COLO668 (cell line): ENCODE results near the gene NEDD9.

Experiments
- DNase-seq: peaks from one replicate; lab custom pipeline; 2025; ENCODE audit not compliant: unreplicated experiment; lab: John Stamatoyannopoulos, UW

The NEDD9 gene

DNA sequence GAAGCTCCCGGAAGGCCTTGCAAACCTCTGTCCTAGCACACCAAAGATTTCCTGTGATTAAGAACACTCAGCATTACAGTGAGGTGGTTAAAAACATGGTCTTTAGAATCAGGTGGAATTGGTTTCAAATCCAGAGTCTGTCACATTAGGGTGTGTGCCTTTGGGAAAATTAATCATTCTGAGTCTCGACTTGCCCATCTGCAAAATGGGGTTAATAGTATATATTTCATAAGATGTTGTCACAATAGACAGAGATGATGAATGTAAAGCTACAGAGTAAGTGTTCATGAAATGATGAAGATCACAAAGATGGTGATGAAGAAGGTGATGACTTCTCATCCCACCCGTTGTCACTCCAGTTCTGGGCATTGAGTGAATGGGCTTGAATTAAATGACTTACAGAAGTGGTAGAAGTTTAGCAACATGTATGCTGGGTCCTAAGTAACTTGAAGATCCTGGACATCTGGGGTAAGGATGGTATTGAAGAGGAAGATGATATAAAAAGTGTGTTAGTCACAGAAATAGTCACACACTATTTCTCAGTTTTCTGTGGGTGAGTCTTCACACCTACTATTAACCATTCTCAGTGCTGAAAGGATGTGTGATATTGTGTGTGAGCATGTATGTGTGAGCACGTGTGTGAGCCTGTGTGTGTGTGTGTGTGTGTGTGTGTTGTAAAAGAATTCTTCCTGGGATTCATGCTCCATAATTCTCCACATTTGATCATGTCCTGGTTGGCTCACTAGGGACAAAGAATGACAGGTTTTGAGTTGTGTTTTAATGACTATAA lies 28.0 kb upstream of the NEDD9 start:
- no peak for DNase-seq

DNA sequence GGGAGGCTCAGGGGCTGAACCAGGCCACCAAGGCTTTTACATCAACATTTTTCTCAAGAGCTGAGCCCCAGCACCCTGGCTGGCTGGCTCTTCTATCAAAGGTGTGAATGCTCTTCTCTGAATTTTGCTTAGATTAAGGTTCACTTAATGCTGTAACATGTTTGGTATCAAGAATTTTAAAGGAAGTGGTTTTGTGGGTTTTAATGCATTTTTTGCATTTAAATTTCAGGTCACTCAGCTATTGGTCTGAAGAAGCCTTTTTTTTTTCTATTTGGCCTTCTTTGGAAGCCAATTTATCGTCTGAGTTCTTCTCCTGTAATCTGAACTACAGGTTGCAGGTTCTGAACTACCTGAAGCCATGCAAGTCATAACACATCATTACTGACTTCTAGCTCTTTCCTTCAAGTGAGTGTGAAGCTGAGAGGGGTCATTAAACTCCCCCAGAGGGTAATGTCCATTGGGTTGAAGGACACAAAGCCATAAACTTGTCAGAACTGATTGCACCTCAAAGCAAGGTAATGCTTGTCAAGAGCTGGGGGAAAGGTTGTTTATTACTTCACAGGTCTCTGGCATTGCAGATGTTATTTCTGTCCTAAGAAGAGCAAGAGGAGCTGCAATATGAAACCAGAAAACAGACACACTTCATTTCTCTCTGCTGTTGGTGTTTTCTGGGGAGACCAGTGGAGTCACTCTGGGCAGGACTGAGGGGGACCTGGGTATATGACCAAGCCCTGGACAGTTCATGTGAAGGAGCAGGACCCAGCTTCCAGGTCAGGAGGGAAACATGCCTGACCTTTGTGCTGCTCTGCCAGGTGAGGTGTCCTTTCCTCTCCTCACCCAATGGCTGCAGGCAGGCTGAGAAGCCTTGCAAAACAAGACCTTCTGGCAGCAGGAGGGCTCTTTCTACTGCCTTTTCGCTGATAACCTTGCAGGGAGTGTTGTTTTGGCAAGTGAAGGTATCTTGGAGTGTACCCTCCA lies 26.1 kb upstream of the NEDD9 start:
- DNase-seq, result no peak

DNA sequence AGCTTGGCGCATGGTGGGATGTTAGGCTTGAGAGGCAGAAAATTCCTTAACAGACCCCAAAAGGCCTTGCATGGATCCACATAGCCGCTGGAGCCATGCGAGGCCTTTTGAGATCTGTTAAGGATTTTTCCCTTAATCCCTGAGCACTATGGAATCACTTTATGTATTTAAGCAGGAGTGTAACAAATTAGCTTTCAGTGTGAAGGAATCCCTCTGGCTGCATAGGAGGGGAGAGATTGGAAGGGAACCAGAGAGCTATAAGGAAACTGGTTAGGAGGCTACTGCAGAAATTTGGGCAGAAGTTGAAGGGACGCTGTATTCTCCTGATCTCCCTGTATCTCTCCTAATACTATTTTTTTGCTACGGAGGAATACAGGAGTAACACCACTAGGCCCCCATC lies 23.1 kb upstream of the NEDD9 start:
- DNase-seq, result no peak

DNA sequence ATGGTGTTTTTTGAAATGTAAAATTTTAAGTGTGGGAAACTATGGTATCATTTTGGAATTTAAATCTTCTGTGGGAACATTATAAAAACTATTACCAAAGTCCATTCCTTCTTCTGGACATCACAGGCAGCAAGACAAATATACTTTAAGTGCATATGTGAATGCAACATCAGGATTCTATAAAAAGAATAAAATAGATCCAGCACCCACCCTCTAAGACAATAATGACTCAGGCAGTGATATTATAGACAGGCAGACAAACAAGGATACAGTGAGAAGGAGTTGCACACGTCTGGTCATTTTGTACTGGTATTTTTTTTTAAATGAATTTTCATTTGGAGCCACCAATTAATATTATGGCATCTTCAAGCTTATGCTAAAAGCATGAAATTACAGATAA lies 21.1 kb upstream of the NEDD9 start:
- no peak for DNase-seq

DNA sequence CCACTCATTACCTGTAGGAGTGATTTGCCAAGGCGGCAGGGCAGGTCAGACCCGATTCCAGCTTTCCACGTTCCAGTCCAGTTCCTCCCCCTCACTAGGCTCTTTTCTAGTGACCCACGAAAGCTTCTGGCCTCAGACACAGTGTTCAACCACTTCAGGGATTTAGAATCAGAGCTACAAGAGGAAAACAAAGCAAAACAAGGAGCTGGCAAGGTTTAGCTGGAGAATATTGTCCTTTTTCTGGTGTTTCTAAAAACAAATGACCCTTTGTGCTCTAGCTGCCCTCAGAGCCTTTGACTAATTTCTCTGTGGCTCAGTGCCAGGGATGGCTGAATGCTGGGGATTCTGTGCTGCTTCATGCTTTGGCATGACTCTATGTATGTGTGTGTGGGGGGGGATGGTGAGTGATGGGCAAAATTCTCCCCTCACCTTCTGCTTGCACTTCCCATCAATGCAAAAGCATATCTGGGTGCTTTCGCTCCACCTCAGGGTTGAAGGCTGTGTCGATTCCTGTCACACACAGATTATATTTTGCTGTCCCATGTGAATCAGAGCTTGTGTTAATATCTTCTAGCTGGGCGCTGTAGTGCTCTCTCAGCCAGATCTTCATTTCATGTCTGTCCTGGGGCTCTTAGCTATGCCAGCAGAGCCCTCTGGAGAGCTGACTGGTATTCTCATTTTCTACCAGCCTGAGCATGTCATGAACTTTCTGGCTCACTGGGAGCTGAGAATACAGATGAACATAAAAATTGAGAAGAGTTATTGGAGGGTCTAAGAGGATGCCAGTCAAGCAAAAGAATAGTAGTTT lies 19.3 kb upstream of the NEDD9 start:
- no peak for DNase-seq

DNA sequence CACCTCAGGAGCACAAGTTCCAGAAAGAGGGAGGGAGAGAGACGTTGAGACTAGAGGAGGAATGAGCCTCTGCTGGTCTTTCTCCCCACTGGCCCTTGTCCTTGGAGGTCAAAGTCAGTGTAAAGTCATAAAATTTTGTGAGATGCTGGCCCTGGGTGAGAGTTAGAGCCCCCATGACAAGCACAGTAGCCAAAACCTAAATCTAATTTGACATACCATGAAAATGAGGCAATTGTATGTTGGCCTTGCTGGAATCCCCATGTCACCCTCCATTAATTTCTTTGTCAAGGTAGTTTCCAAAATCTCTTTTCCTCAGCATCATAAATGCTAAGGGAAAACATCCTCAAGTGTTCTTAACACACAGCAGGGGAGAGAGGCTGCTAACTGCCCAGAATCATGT lies 17.6 kb upstream of the NEDD9 start:
- DNase-seq, result no peak

DNA sequence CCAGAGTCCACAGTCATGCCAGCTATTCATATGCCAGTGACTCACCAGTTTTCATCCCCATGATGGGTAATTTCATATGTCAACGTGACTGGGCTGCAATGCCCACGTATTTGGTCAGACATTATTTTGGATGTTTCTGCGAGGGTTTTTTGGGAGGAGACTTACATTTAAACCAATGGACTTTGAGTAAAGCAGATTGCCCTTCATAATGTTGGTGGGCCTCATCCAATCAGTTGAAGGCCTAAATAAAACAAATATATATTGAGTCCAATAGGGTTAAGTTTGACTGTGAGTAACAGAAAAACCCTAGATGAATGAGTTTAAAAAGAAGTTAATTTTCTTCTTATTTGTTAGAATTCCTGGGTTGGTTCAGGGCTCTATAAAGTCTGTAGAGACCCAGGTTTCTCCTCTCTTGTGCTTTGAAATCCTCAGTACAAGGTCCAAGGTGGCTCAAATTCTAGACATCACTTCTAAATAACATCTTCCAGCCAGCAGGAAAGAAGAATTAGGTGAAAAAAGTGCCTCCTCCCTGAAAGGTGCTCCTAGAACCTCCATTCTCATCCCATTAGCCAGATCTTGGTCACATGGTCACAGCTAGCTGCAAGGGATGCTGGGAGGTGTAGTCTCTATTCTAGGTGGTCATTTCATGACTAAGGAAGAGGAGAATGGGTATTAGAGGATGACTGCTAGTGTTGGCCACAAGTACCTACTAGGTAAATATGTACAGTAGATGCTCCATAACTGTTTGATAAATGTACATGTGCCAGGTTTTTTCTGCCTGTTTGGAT lies 16.7 kb upstream of the NEDD9 start:
- no peak for DNase-seq

DNA sequence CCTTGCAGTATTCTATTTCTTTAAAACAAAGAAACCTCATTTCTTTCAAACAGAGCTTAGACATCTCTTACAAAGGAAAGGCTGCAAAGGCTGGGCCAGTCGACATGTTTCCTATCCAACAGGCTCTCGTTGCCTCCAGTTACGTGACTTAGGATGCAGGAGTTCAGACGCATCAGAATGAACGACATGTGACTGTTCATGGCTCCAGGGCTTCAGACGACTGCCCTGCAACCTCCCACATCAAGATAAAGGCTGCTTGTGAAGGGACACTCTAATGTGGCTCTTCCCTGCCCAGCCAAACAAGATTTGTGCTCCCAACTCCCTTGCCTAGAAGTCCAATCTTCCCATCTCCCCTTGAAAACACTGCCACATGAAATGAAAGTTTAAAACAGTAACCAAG lies 14.3 kb upstream of the NEDD9 start:
- no peak for DNase-seq

DNA sequence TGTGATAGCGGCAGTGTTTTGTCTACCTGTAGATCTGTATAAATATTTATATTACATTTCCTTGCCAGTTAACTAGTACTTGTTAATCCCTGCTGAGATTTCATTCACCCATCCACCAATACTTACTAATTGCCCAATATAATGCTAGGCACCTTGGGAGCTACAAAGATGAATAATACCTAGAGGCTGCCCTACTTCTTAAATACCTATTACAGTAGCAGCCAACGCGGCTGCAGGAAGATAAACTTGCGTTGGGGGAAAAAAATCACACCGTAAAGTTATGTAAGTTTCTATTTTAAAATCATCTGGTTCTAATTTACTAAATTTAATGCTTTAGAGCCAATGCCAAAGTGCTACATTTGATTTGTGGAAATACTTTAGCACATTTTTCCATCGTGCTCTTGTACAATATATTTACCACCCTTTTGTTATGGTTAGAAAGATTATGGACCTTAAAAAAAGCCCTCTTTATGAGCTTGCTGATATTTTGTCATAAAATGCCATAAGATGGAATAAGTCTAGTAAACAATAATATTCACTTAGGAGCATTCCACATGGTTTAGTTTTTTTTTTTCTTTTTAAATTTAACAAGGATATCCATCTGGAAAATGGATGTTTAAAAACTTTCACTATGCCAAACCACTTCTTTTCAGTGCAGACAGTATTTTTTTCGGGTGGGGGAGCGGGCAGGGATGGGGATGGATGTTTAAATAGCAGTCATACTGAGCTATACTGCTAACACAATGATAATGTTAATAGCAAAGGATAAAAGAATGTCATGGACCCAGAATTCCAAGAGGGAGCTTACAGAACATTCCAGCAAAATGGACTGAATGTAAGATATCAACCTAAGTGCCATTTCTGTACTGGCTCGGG lies 13.2 kb upstream of the NEDD9 start:
- DNase-seq, result no peak

DNA sequence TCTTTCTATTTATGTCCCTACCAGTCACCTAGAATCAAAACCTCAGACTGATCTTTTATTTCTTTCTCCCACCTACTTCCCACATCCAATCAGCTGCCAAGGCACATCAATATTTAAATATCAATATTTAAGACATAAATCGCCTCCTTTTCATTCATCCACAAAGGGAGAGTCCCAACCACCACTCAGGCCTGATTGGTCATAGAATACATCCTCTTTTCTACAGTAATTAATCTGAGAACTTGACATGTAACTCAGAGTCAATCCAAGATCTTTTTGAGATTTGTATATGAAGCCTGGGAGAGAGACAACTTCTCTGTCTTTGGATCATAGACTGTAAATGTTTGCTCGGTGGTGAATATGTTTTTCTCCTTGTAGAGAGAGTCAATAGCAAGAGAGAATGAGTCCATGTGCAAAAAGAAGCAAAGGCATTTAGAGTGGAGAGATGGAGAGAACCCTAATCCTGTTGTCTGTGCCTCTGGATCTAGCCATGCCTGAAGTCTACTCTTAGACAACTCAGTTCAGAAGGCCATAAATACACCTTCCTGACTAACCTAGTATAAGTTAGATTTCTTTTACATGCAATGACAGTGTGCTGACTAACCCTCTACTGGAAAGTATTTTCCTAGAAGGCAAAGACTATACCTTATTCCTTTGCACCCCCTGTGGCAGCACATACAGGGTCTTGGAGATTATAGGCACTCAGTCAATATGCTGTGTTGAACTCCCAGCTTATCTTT lies 12.1 kb upstream of the NEDD9 start:
- DNase-seq, result no peak

DNA sequence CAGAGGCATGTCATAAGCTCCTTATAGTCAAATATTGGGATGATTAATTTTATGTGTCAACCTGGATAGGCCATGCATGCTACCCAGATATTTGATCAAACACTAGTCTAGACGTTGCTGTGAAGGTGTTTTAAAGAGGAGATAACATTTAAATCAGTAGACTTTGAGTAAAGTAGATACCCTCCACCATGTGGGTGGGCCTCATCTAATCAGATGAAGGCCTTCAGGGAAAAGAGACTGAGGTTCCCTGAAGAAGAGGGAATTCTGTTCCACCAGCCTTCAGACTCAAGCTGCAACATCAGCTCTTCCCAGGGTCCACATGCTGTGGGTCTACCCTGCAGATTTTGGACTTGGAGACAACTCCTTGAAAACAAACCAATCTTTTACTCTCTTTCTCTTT lies 11.4 kb upstream of the NEDD9 start:
- no peak for DNase-seq

DNA sequence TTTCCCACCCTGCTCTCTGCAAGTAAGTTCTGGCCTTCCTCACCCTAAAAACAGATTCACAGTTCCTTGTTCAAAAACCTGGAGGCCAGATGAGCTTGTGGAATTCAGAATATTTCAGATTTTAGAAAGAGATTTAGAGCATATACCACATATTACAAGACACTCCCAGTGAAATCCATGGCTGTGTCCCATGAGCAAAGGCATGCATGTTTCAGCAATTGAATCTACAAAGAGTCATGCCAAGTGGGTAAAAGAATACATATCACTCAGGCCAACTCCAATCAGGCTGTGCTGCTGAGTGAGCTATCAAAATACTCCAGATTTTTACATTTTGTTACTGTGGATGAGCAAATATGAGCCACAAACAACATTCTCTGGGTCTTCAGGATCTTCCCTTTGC lies 10.2 kb upstream of the NEDD9 start:
- DNase-seq, result no peak

DNA sequence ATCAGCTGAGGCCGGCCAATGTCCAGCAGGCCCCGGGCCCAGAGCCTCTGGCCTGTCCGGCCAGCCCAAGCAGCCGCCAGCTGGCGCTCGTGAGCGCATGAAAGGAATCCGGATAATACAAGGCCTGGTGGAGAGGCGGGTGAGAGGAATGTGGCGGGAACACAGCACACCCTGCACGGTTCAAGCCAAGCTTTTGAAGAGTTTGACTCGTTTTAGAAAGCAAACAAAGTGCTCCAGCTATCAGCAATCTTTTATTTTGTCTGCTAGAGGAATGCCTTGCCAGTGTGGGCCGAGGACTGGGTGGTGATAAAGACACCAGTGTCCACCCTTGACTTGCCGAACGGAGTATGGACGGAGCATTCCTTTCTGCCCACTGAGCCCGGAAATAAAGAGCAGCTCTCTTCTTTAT lies 9.3 kb upstream of the NEDD9 start:
- no peak for DNase-seq

DNA sequence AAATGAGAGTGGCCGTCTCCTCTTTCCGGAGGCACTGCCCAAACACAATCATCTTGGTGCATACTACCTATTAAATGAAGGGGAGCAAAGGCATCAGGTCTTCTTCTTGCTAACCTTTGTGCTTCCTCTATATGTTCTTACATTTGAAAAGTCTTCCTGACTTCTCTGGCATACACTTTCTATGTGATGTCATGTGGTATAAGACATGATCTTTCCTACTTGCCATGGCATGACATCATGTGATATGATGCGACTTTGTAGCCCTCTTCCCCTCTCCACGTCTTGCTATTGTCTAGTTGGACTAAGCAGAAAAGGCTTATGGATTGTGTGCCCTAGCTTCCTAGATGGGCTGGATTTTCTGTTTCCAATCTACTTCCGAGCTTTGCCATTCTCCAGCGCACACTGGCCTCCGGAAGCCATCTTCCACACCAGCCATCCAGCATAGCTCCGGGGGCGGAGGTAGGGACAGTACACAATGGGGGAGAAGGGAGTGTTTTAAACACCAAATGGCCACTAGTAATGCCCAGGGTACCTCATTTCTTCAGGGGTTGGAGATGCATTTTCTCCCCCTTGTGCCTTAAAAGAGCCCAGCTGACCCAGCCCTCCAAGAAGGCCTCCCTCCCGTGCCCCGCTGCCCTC lies 8.8 kb upstream of the NEDD9 start:
- DNase-seq, result no peak

DNA sequence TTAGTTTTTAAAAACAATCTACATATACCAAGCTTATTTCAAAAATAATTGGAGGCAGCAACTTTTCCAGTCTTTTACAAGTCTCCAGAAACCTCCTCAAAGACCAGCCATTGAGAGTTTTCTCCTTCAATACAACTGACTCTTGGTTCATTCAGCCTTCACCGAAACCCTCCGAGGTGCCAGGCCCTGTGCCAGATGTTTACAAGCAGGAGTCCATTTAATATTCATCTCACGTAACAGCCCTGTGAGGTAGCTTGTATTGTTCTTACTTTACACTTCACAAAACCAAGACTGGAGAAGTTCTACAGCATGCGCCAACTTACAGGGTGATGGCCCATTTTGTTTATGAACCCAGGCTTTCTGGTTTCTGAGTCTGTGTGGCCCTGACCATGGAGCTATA lies 5.5 kb upstream of the NEDD9 start:
- no peak for DNase-seq

DNA sequence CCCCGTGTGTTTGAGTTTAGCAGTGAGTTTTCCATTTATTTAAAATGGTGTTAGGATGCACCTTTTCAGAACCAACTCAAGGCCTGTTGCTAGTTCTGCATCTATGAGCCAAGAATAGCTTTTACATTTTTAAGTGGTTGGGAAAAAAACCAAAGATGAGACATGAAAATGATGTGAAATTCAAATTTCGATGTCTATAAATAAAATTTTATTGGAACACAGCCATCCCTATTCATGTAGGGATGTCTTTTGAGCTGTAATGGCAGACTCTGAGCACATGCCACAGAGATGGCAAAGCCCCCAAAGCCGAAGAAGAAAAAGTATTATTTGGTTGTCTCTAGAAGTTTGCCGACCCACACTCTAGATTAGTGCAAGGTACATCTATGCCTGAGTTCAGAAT lies 5.0 kb upstream of the NEDD9 start:
- no peak for DNase-seq

DNA sequence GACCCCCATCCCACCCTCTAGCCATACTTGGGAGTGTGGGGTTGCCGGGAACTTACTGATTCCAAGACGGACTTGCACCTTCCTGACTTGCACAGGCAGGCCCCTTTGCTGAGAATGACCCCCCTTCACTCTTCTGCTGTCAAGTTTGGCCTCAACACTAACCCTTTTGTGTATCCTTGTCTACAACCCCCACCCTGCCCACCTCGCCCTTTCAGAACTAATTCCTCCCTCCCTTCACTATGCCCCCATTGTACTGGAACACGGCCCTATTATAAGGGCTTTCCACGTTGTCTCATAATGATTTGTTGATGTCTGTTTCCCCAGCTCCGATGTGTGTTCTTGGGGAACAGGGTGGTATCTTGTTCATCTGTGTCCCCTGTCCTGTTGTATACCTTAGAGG lies 4.4 kb upstream of the NEDD9 start:
- no peak for DNase-seq

DNA sequence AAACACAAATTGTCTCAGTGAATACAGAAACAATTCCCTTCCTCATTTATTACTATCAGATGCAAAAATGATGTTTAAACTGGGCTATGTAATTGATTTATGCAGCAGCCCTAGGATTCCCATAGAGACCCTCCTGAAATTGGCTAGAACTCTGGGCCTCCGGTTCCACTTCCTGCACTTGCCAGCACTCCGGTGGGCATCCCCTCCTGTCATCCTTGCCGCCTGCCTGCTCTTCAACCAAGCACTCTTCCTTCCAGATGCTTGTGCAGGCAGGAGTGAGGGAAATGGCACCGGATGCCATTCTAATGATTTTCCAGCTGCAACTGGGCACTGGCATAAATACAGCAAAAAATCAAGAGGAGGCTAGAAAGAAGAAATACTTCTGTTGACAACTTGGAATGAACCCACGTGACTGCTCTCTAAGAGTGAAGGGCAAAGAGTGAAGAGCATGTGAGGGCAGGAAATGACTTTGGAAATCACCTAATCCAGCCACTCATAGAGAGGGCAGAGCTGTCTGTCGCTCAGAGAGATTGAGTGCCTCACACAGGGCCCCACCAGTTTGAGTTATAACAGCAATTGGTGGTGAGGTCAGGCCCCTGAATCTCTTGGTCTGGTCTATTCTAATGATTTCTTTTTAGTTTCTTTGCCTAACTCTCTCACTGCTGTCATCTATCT lies 3.7 kb upstream of the NEDD9 start:
- no peak for DNase-seq
